DOHH2 (cell line): ENCODE data around the gene CACNG6.

ENCODE experiments used
- EZH2phosphoT487 ChIP-seq: fragments of 200-600 bp; sonication (generic); IDR thresholded peaks from 2 replicates; pipeline ENCODE4 v1.6.1; 2017; ENCODE audit warnings: borderline replicate concordance, mild to moderate bottlenecking, antibody characterized with exemption, low read length, moderate library complexity, mixed read lengths
- TF ChIP-seq, protein P1 (sequence below): fragments of 200-600 bp; sonication (generic); IDR thresholded peaks from one replicate; pipeline ENCODE4 v1.5.1; 2014; ENCODE audit warnings: antibody characterized with exemption, mild to moderate bottlenecking, low read depth, low read length; ENCODE audit not compliant: poor library complexity, severe bottlenecking

DNA sequence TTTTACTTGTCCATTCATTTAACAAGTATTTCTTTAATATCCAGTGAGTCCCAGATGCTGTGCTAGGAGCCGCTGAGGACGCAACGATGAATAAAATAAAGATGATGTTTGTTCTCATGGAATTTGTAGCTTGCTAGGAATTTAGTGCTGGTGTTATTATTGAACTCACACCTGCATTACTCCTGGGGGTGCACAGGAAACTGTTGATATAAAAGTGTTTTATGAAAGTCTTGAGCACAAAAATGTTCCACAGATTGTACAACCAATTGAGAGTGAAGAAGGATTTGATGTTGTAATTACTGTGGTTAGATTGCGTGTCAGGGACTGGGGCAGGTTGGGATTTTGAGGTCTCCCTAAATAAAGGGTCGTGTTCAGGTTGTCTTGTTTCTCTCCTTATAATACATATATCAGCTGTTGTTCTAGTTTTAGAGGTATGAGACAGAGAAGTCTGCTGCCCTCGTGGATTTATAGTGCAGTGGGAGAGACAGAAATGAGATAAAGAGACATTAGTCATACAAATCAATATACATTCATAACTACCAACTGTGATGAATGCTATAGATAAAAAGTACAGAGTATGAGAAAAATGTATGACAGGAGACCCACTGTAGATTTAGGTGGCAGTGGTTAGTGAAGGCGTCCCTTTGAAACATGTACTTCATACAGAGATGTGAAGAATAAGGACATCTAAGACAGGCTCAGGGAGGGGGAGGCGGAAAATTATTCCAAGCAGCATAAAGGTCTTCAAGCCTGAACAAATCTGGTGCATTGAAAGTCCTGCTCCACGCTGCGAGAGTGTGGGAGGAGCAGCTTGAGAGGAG, 11.3 kb downstream of the CACNG6 start:
- TF ChIP-seq, protein P1, sequence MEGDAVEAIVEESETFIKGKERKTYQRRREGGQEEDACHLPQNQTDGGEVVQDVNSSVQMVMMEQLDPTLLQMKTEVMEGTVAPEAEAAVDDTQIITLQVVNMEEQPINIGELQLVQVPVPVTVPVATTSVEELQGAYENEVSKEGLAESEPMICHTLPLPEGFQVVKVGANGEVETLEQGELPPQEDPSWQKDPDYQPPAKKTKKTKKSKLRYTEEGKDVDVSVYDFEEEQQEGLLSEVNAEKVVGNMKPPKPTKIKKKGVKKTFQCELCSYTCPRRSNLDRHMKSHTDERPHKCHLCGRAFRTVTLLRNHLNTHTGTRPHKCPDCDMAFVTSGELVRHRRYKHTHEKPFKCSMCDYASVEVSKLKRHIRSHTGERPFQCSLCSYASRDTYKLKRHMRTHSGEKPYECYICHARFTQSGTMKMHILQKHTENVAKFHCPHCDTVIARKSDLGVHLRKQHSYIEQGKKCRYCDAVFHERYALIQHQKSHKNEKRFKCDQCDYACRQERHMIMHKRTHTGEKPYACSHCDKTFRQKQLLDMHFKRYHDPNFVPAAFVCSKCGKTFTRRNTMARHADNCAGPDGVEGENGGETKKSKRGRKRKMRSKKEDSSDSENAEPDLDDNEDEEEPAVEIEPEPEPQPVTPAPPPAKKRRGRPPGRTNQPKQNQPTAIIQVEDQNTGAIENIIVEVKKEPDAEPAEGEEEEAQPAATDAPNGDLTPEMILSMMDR: no peak
- no peak for TF ChIP-seq EZH2phosphoT487
